Measurements from ENCODE around the gene FAM228B. TPM values are rescaled to one million over a fixed set of nuclear protein-coding genes. Genes with fewer than 3 reads are reported as not detected.

Gene FAM228B
- total RNA-seq, 4 donors from 2014 or later, result 22.6 to 41.4 (median 33.8) TPM

Other genes starting within 250 kb of the FAM228B start
- gene ATAD2B, start 196.3 kb upstream of the FAM228B start, total RNA-seq, result 10 to 100 TPM in 3 of 4 donors, 1 to 10 TPM in 1; 8.0 to 17.4 (median 13.5) TPM
- gene UBXN2A, start 183.0 kb upstream of the FAM228B start, total RNA-seq, result 10 to 100 TPM; 17.1 to 23.4 (median 20.3) TPM
- gene MFSD2B, start 113.4 kb upstream of the FAM228B start, total RNA-seq, result under 1 TPM in 1 of 4 donors, not detected in 3; 0.33 TPM
- 1 to 10 TPM; 4.5 to 9.1 (median 6.2) TPM for gene WDCP, start 76.1 kb upstream of the FAM228B start, total RNA-seq
- 10 to 100 TPM in 1 of 4 donors, 1 to 10 TPM in 3; 5.0 to 11.2 (median 6.2) TPM for gene FKBP1B, start 73.7 kb upstream of the FAM228B start, total RNA-seq
- gene SF3B6, start 47.1 kb upstream of the FAM228B start, total RNA-seq, result 100 to 1,000 TPM in 3 of 4 donors, 10 to 100 TPM in 1; 86.9 to 121 (median 113) TPM
- gene TP53I3, start 38.6 kb upstream of the FAM228B start, total RNA-seq, result 10 to 100 TPM in 2 of 4 donors, 1 to 10 TPM in 2; 5.3 to 11.3 (median 9.6) TPM
- under 1 TPM in 1 of 4 donors, not detected in 3; 0.83 TPM for gene PFN4, start 135 bp upstream of the FAM228B start, total RNA-seq
- gene FAM228A, start 51.6 kb downstream of the FAM228B start, total RNA-seq, result 1 to 10 TPM; 1.1 to 3.3 (median 2.6) TPM
- 10 to 100 TPM; 47.0 to 60.2 (median 53.6) TPM for gene ITSN2, start 237.1 kb downstream of the FAM228B start, total RNA-seq